Measurements from ENCODE around the gene SUMO2.

Gene SUMO2

DNA sequence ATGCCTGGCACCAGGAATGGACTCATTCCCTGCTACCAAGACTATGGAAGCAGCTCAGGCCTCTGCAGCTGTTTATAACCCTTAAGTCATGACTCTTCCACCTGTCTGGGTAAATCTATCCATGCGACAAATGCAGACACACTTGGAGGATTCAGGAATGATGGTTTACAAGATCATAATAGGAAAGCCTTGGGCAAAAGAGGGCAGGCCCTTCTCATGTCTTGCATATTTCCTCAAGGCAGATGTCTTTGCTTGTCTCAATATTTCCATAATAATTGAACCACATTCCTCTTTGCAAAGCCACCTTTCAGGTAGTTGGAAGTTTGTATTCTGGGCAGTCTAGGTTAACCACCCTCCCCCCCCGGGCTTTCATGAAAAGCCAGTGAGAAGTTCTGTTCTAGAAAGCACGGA, 27.6 kb downstream of the SUMO2 start:
- TF ChIP-seq, protein P1, sequence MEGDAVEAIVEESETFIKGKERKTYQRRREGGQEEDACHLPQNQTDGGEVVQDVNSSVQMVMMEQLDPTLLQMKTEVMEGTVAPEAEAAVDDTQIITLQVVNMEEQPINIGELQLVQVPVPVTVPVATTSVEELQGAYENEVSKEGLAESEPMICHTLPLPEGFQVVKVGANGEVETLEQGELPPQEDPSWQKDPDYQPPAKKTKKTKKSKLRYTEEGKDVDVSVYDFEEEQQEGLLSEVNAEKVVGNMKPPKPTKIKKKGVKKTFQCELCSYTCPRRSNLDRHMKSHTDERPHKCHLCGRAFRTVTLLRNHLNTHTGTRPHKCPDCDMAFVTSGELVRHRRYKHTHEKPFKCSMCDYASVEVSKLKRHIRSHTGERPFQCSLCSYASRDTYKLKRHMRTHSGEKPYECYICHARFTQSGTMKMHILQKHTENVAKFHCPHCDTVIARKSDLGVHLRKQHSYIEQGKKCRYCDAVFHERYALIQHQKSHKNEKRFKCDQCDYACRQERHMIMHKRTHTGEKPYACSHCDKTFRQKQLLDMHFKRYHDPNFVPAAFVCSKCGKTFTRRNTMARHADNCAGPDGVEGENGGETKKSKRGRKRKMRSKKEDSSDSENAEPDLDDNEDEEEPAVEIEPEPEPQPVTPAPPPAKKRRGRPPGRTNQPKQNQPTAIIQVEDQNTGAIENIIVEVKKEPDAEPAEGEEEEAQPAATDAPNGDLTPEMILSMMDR (conservative IDR thresholded peaks at IDR 0.05; ENCODE audit: low read depth) = no peak
- peak; percentile 23 for DNase-seq (ENCODE audit: low spot score)
- peak overlapping the region; percentile 85 for H3K27ac ChIP-seq
- CTCF ChIA-PET = interaction anchor here (1.0 kb wide), 1 partner anchor 41 kb away, joined by 3 read pairs; no protein-coding TSS in a partner anchor
- POLR2A ChIA-PET (ENCODE audit: low non-redundant PET) = interaction anchor here (0.6 to 1.5 kb wide), 5 partner anchors 9 to 117 kb away, joined by 3 to 9 read pairs (median 3); no protein-coding TSS in a partner anchor

DNA sequence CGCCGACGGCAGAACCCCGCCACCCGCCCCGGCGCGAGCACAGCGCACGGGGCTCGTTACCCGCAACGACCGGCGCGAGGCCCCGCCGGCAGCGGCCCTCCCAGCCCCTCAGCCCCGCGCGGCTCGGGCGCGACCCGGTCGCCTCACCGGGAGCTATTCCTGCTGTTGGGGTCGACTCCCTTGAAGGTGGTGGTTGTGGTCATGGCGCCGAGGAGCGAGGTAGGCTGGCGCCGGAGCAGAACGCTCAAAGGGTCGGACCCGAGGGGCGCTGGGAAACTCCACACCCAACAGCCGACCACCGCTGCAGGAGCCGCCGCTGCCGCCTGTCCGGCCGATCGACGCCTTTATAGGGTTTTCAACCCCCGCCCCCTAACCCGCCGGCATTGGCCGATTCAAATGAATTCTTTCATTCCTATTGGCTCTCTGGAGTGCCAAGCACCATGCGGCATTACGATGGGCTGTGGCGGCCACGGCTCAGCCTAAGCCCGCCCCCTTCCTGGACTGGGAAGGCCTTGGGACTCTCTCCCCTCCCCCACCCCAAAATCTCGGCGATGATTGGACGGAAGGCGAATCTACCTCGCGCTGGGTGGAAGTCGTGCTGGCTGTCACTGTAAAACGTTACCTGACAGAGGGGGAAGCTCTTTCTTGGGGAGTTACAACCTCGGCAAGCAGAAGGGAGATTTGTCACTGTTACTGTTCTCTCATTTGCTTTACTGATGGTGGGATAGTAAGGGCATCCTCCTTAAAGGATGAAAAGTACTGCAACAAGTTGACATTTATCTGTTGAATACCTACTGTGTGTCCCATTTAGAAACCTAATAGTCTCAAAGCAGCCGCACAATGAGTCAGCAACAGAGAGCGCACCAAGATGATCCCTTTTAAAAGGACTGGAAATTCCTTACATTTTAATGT, 28.3 kb downstream of the SUMO2 start, which contains the start of gene JPT1:
Gene JPT1, minus strand, starts transcription at position 318 of the 912 bp plus-strand sequence. Its CDS starts 115 bp downstream, at position 203.
- peak; percentile 99 for DNase-seq (ENCODE audit: low spot score)
- ChIA-PET CTCF (interaction anchor here (1.0 to 1.1 kb wide), 2 partner anchors 40 to 47 kb away, joined by 3 to 5 read pairs; no protein-coding TSS in a partner anchor), POLR2A (ENCODE audit: low non-redundant PET) (interaction anchor here (0.6 to 1.5 kb wide), 4 partner anchors 9 to 118 kb away, joined by 3 to 9 read pairs (median 3); no protein-coding TSS in a partner anchor)
- H3K27ac ChIP-seq = peak within 1 kb of the TSS; percentile 85
- TF ChIP-seq, protein P1 (conservative IDR thresholded peaks at IDR 0.05; ENCODE audit: low read depth) = no peak

DNA sequence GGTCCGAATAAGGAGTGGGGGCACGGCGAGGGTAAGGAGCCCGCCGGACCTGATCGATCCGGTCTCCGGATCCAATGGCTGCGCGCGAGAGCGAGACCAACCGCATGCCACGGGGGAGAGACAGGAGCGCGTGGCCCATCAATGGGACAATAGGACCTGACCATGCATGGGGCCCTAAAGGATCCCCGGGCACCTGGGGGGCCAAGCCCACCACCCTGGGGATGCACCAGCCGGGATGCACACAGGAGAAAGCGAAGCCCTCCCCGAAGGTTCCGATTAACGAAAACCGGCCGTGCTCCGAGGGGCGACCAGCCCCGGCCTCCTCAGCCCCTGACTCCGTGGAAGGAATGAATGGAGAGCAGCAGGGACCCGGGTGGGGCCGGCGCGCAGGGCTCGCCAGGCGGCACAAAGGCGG, 29.0 kb downstream of the SUMO2 start:
- peak overlapping the region; percentile 85 for H3K27ac ChIP-seq
- POLR2A ChIA-PET (ENCODE audit: low non-redundant PET) = interaction anchor here (1.4 to 1.5 kb wide), 2 partner anchors 22 to 30 kb away, joined by 3 read pairs; no protein-coding TSS in a partner anchor
- CTCF ChIA-PET = interaction anchor here (1.1 kb wide), 1 partner anchor 48 kb away, joined by 5 read pairs; no protein-coding TSS in a partner anchor
- TF ChIP-seq, protein P1 (conservative IDR thresholded peaks at IDR 0.05; ENCODE audit: low read depth) = no peak
- DNase-seq (ENCODE audit: low spot score) = no peak

DNA sequence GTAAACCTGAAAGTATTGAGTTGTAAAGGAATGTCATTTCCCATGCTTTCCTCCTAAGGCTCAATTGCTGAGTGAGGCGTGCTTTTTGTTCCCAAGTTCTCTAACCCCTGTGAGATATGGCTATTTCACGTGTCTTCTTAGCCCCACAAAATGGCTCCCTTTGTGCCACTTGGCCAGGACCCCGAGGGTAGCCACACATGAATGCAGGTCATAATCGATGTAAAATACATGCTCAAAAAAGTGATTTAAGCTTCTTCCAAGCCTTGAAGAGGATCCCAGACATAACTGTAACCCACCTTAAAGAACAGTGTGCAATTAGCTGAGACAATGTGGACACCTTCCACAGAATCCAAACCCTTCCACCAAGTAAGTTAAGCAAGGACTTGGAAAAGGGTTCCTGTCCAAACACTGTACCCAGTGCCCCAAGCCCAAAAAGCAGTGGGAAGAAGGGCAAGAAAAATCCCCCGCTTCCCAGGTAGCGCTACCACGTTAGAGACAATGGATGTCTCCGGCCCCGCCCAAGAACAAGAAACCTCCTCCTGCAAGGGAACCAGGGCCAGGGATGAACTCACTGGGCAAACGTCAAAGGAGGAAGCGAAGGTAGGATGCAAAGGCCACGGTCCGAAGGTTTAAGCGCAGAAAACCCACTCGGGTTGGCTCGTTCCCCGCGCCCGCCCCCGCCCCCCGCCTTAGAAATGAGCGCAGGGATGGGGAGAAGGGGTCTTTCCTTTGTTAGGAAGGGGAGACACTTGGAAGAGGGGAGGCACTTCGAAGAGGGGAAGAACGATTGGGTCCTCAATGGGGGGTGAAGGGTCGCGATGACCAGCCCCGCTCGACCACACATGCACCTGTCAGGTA, 29.6 kb downstream of the SUMO2 start:
- TF ChIP-seq, protein P1 (conservative IDR thresholded peaks at IDR 0.05; ENCODE audit: low read depth) = no peak
- ChIA-PET POLR2A (ENCODE audit: low non-redundant PET) (no interaction called here), CTCF (interaction anchor here (0.6 kb wide), 1 partner anchor 165 kb away, joined by 4 read pairs; no protein-coding TSS in a partner anchor)
- H3K27ac ChIP-seq = peak overlapping the region; percentile 85
- peak; percentile 63 for DNase-seq (ENCODE audit: low spot score)

DNA sequence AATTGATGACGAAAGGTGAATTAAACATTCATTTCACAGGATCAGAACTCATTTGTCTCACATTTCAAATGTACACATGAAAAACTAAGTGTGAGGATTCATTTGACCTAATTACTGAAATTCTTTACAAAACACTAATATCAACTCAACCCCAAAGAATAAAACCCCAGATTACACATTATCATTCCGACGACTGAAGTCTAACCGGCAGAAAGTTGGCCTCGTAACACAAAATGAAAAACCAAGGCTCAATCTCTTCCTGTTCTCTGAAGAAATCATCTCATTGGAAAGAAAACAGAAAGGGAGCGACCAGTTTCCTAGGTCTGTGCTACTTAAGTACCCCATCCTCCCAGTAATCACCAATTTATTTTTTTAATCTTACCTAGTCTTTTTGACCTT, 30.2 kb downstream of the SUMO2 start:
- CTCF ChIA-PET = interaction anchor here (0.6 kb wide), 1 partner anchor 165 kb away, joined by 4 read pairs; no protein-coding TSS in a partner anchor
- POLR2A ChIA-PET (ENCODE audit: low non-redundant PET) = no interaction called here
- no peak for DNase-seq (ENCODE audit: low spot score)

More for the DNA sequence above, 30.2 kb downstream of the SUMO2 start:
- TF ChIP-seq, protein P1 (conservative IDR thresholded peaks at IDR 0.05; ENCODE audit: low read depth) = no peak
- no peak overlapping the region for H3K27ac ChIP-seq
